Loucy (cell line): ENCODE data around the gene BBS5.
"Not testable (repeated sequence)": the region's sequence is repeated elsewhere in the genome, so short reads cannot be mapped to it uniquely, and the experiment has no call there.

ENCODE experiments used
- H2AFZ ChIP-seq: fragments of 200-600 bp; sonication (generic); 2 replicates; pipeline ENCODE4 v1.6.0; 2016; ENCODE audit warnings: antibody characterized with exemption, mild to moderate bottlenecking, low read length, moderate library complexity
- H3F3A ChIP-seq: fragments of 200-600 bp; 2 replicates; pipeline ENCODE4 v1.6.0; 2016; ENCODE audit warnings: antibody characterized with exemption, low read depth, mild to moderate bottlenecking
- H3K27me3 ChIP-seq: fragments of 200-600 bp; sonication (generic); 2 replicates; pipeline ENCODE4 v1.6.1; 2014; ENCODE audit warnings: low read length, mild to moderate bottlenecking; ENCODE audit not compliant: insufficient read depth, poor library complexity, severe bottlenecking
- H3K36me3 ChIP-seq: fragments of 200-600 bp; sonication (generic); 2 replicates; pipeline ENCODE4 v1.6.1; 2016; ENCODE audit warnings: low read length; ENCODE audit not compliant: insufficient read depth
- H3K4me1 ChIP-seq: fragments of 200-600 bp; sonication (generic); 2 replicates; pipeline ENCODE4 v1.5.1; 2014; ENCODE audit warnings: low read length, mild to moderate bottlenecking; ENCODE audit not compliant: insufficient read depth, poor library complexity, severe bottlenecking
- H3K4me2 ChIP-seq: fragments of 200-600 bp; sonication (generic); 2 replicates; pipeline ENCODE4 v1.6.0; 2014; ENCODE audit warnings: antibody characterized with exemption, low read length, low read depth, mild to moderate bottlenecking; ENCODE audit not compliant: poor library complexity, severe bottlenecking
- H3K4me3 ChIP-seq: fragments of 200-600 bp; sonication (generic); 2 replicates; pipeline ENCODE4 v1.5.1; 2014; ENCODE audit warnings: low read length, mild to moderate bottlenecking, mixed read lengths; ENCODE audit not compliant: poor library complexity, severe bottlenecking
- H3K79me2 ChIP-seq: fragments of 200-600 bp; sonication (generic); 2 replicates; pipeline ENCODE4 v1.6.1; 2014; ENCODE audit warnings: low read length; ENCODE audit not compliant: insufficient read depth
- H3K9ac ChIP-seq: fragments of 200-600 bp; sonication (generic); 2 replicates; pipeline ENCODE4 v1.6.0; 2014; ENCODE audit warnings: mild to moderate bottlenecking, low read depth, low read length, moderate library complexity; ENCODE audit not compliant: poor library complexity, severe bottlenecking
- H3K9me2 ChIP-seq: fragments of 200-600 bp; sonication (generic); replicated peaks from 2 replicates; pipeline ENCODE4 v1.6.1; 2016; ENCODE audit warnings: low read depth, low read length, mixed read lengths
- H3K9me3 ChIP-seq: fragments of 200-600 bp; sonication (generic); 2 replicates; pipeline ENCODE4 v1.6.1; 2014; ENCODE audit warnings: mild to moderate bottlenecking, antibody characterized with exemption, low read length, low read depth; ENCODE audit not compliant: insufficient read depth
- H4K20me1 ChIP-seq: fragments of 200-600 bp; sonication (generic); 2 replicates; pipeline ENCODE4 v1.6.0; 2014; ENCODE audit warnings: antibody characterized with exemption, low read length, mild to moderate bottlenecking; ENCODE audit not compliant: insufficient read depth, poor library complexity, severe bottlenecking
- CTCF ChIP-seq: fragments of 200-600 bp; sonication (generic); conservative IDR thresholded peaks from 2 replicates; pipeline ENCODE4 v1.5.1; 2014; ENCODE audit warnings: mild to moderate bottlenecking, antibody characterized with exemption, low read length
- EZH2phosphoT487 ChIP-seq: fragments of 200-600 bp; IDR thresholded peaks from 2 replicates; pipeline ENCODE4 v1.6.1; 2018; ENCODE audit warnings: antibody characterized with exemption, mild to moderate bottlenecking, moderate library complexity, borderline replicate concordance

Gene BBS5

GRCh38 chr2:169513926-169514325, 34.6 kb downstream of the BBS5 start:
- Histone ChIP-seq H3K4me3 (no peak overlapping the region), H3K79me2 (no peaks in the 10 kb centered on the region), H2AFZ (no peak overlapping the region), H3K9me3 (no peaks in the 10 kb centered on the region), H3K27me3 (no peaks in the 10 kb centered on the region), H3K4me1 (no peaks in the 10 kb centered on the region), H3K36me3 (no peaks in the 10 kb centered on the region), H3K4me2 (no peak overlapping the region), H4K20me1 (no peaks in the 10 kb centered on the region), H3K9ac (no peak overlapping the region), H3K9me2 (no peaks in the 10 kb centered on the region), H3F3A (no peaks in the 10 kb centered on the region)
- TF ChIP-seq CTCF (no peak), EZH2phosphoT487 (no peak)

GRCh38 chr2:169514758-169515157, 35.5 kb downstream of the BBS5 start:
- H3K27me3 ChIP-seq, H3K36me3 ChIP-seq, H3K9me3 ChIP-seq, H3K4me2 ChIP-seq, H3K79me2 ChIP-seq, H2AFZ ChIP-seq, H4K20me1 ChIP-seq, H3K4me1 ChIP-seq, H3K4me3 ChIP-seq, H3K9ac ChIP-seq, H3K9me2 ChIP-seq, H3F3A ChIP-seq: not testable (repeated sequence)

GRCh38 chr2:169516488-169516995, 37.2 kb downstream of the BBS5 start:
- H3K9me3 ChIP-seq, H3K36me3 ChIP-seq, H3K4me2 ChIP-seq, H3K4me3 ChIP-seq, H3K79me2 ChIP-seq, H2AFZ ChIP-seq, H3F3A ChIP-seq, H3K9me2 ChIP-seq, H3K9ac ChIP-seq, H4K20me1 ChIP-seq, H3K4me1 ChIP-seq, H3K27me3 ChIP-seq: not testable (repeated sequence)

GRCh38 chr2:169520896-169521295, 41.6 kb downstream of the BBS5 start:
- Histone ChIP-seq H3F3A (no peaks in the 10 kb centered on the region), H2AFZ (no peak overlapping the region), H4K20me1 (no peaks in the 10 kb centered on the region), H3K4me2 (no peak overlapping the region), H3K27me3 (no peaks in the 10 kb centered on the region), H3K79me2 (no peaks in the 10 kb centered on the region), H3K9me3 (no peaks in the 10 kb centered on the region), H3K9me2 (no peaks in the 10 kb centered on the region), H3K36me3 (no peaks in the 10 kb centered on the region), H3K4me3 (no peak overlapping the region), H3K4me1 (no peaks in the 10 kb centered on the region), H3K9ac (no peak overlapping the region)
- TF ChIP-seq CTCF, result no peak
- no peak for TF ChIP-seq EZH2phosphoT487
